BLaER1 treated with 17β-estradiol and CSF1 and Interleukin-3, amounts not matched to agents 10 nM and 100 nM (cell line): ENCODE measurements around the gene GAK.
"Not testable (repeated sequence)": the region's sequence is repeated elsewhere in the genome, so short reads cannot be mapped to it uniquely, and the experiment has no call there.

Experiments
- H3K27ac ChIP-seq, 11 experiments: shearing (Covaris generic); formaldehyde crosslinking; 2 replicates each; pipeline ENCODE4 v1.8.1; 2022
- H3K27me3 ChIP-seq, 11 experiments: shearing (Covaris generic); formaldehyde crosslinking; 2 replicates each; pipeline ENCODE4 v1.8.1; 2022
- H3K36me3 ChIP-seq, 11 experiments: shearing (Covaris generic); formaldehyde crosslinking; 2 replicates each; pipeline ENCODE4 v1.8.1; 2022
- H3K4me1 ChIP-seq, 10 experiments: shearing (Covaris generic); formaldehyde crosslinking; 2 replicates each; pipeline ENCODE4 v1.8.1; 2022
- H3K4me2 ChIP-seq, 11 experiments: shearing (Covaris generic); formaldehyde crosslinking; 2 replicates each; pipeline ENCODE4 v1.8.1; 2022
- H3K4me3 ChIP-seq, 10 experiments: shearing (Covaris generic); formaldehyde crosslinking; 2 replicates each; pipeline ENCODE4 v1.8.1; 2022
- H3K9ac ChIP-seq, 11 experiments: shearing (Covaris generic); formaldehyde crosslinking; 2 replicates each; pipeline ENCODE4 v1.8.1; 2022
- H3K9me3 ChIP-seq, 11 experiments: shearing (Covaris generic); formaldehyde crosslinking; replicated peaks in 1 of 11; 2 replicates each; pipeline ENCODE4 v1.8.1; 2022
- H4K20me1 ChIP-seq, 11 experiments: shearing (Covaris generic); formaldehyde crosslinking; 2 replicates each; pipeline ENCODE4 v1.8.1; 2022
- Cebpa-rat ChIP-seq, 11 experiments: shearing (Covaris generic); IDR thresholded peaks; 2 replicates each; pipeline ENCODE4 v1.8.1; 2022

Gene GAK

GRCh38 chr4:931960-932712 lies at the start of gene GAK, which contains the start of gene TMEM175:
Gene GAK, minus strand, starts transcription at chr4:932316. Its CDS starts 129 bp downstream, at chr4:932187.
Gene TMEM175, plus strand, starts transcription at chr4:932460. Its CDS starts 15,280 bp downstream, at chr4:947740.
- H3K4me1 ChIP-seq, result peaks cover 54 to 81% (median 73%) of the 10 kb centered on the region in 10 experiments
- peak within 1 kb of the TSS; percentile 84 to 96 (median 94) for H3K27ac ChIP-seq
- peak within 1 kb of the TSS; percentile 89 to 99 (median 96) for H3K9ac ChIP-seq
- peaks cover 0 to 17% (median 8%) of the 10 kb centered on the region in 11 experiments; a peak in 10 of 22 replicates for H3K36me3 ChIP-seq
- H3K4me2 ChIP-seq, result peak within 1 kb of the TSS; percentile 94 to 100 (median 97)
- no peaks in the 10 kb centered on the region for H3K9me3 ChIP-seq
- peak within 1 kb of the TSS; percentile 86 to 100 (median 100) for H3K4me3 ChIP-seq
- TF ChIP-seq Cebpa-rat (IDR thresholded peaks at IDR 0.05), result no peak
- H3K27me3 ChIP-seq, result no peaks in the 10 kb centered on the region
- peaks cover 38 to 52% (median 43%) of the 10 kb centered on the region in 11 experiments for H4K20me1 ChIP-seq

DNA sequence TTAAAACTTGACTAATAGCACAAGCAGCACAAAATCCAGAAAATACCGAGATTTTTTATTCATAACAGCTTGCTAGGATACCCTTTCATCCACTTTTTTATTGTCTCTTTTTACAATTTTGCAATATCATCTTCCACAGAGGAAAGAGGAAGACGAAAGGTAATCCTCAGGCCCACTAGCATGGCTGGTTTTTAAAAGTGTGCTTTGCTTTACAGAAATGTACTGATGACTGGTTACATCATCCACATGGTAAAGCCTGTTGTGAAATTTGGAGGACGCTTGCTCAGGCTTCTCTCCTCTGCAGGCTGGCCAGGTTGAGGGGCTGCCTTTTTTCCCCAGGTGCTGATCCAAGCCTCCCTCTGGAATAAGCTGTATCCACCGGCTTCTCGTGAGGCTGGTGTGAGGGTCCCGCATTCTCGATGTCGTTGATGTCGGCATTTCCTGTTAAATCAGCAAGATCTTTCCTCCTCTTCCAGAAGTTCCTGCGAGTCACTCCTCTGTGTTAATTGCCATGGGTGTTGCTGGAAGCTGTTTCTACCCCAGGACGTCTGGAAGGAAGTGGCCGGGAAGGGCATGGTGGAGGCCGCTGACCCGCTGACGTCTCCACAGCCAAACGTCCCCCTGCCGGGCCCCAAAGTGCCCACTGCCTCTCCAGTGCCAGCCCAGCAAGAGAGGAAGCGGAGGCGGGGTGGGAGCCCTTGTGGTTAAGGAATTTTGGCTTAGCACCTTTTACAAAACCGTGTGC lies 47.0 kb upstream of the GAK start:
- peak overlapping the region in 2 of 10 experiments; percentile 11 to 29; a peak in 1 of 20 replicates for H3K4me3 ChIP-seq
- peak overlapping the region in 8 of 11 experiments; percentile 30 to 93 (median 76); a peak in 15 of 22 replicates for H3K4me2 ChIP-seq
- peaks cover 6 to 12% (median 10%) of the 10 kb centered on the region in 11 experiments; a peak in 20 of 22 replicates for H3K9me3 ChIP-seq
- no peaks in the 10 kb centered on the region for H3K27me3 ChIP-seq
- TF ChIP-seq Cebpa-rat (IDR thresholded peaks at IDR 0.05), result peak in 4 of 11 experiments; percentile 11 to 55 (median 44); a peak in 3 of 22 replicates
- H3K9ac ChIP-seq, result peak overlapping the region in 4 of 11 experiments; percentile 5 to 52 (median 34); a peak in 6 of 22 replicates
- H4K20me1 ChIP-seq, result peaks cover 0 to 5% (median 0%) of the 10 kb centered on the region in 11 experiments; a peak in 1 of 22 replicates
- peak overlapping the region in 5 of 11 experiments; percentile 34 to 64 (median 55); a peak in 11 of 22 replicates for H3K27ac ChIP-seq
- H3K4me1 ChIP-seq, result peaks cover 0 to 45% (median 19%) of the 10 kb centered on the region in 10 experiments; a peak in 13 of 20 replicates
- H3K36me3 ChIP-seq, result no peaks in the 10 kb centered on the region

GRCh38 chr4:976016-976415 lies 43.9 kb upstream of the GAK start:
- H4K20me1 ChIP-seq, result peaks cover 17 to 24% (median 21%) of the 10 kb centered on the region in 11 experiments; a peak in 21 of 22 replicates
- H3K36me3 ChIP-seq, H3K27ac ChIP-seq, H3K9ac ChIP-seq, H3K27me3 ChIP-seq, H3K4me2 ChIP-seq, H3K4me3 ChIP-seq: not testable (repeated sequence)
- peaks cover 6 to 17% (median 15%) of the 10 kb centered on the region in 11 experiments; a peak in 20 of 22 replicates for H3K9me3 ChIP-seq
- peaks cover 18 to 60% (median 38%) of the 10 kb centered on the region in 10 experiments for H3K4me1 ChIP-seq

DNA sequence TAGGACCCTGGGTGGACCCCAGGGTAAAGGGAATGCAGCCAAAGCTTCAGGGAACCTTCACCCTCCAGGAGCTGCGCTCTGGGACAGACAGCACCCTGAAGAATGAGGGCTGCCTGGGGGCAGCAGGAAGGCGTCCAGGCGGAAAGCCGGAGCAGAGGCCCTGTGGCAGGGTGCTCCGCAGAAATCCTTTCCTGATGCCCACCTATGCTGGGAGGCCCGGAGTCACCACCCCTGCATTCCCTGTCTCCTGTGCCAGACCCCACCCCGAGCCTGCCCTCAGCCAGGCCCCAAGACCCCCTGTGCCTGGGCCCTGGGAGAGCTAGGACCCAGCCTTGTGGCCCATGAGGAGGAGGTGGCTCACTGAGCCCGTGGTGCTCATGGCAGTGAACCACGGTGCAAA lies 42.6 kb upstream of the GAK start:
- H3K4me3 ChIP-seq, result no peak overlapping the region
- H3K9me3 ChIP-seq, result peaks cover 6 to 17% (median 15%) of the 10 kb centered on the region in 11 experiments; a peak in 20 of 22 replicates
- TF ChIP-seq Cebpa-rat (IDR thresholded peaks at IDR 0.05), result no peak
- peaks cover 25 to 35% (median 33%) of the 10 kb centered on the region in 11 experiments; a peak in 21 of 22 replicates for H4K20me1 ChIP-seq
- H3K9ac ChIP-seq, result no peak overlapping the region
- H3K4me1 ChIP-seq, result peaks cover 20 to 59% (median 41%) of the 10 kb centered on the region in 10 experiments
- peaks cover 0 to 13% (median 0%) of the 10 kb centered on the region in 11 experiments; a peak in 5 of 22 replicates for H3K36me3 ChIP-seq
- no peak overlapping the region for H3K27ac ChIP-seq
- H3K27me3 ChIP-seq, result no peaks in the 10 kb centered on the region
- H3K4me2 ChIP-seq, result no peak overlapping the region

- H3K36me3 ChIP-seq, result peaks cover 0 to 19% (median 5%) of the 10 kb centered on the region in 11 experiments; a peak in 7 of 22 replicates
- TF ChIP-seq Cebpa-rat (IDR thresholded peaks at IDR 0.05), result no peak
- H3K27ac ChIP-seq, result peak within 1 kb of the TSS; percentile 54 to 83 (median 76)
- H4K20me1 ChIP-seq, result peaks cover 25 to 43% (median 40%) of the 10 kb centered on the region in 11 experiments
- peak within 1 kb of the TSS; percentile 80 to 93 (median 88) for H3K9ac ChIP-seq
- H3K4me2 ChIP-seq, result peak within 1 kb of the TSS; percentile 92 to 100 (median 100)
- peaks cover 28 to 54% (median 38%) of the 10 kb centered on the region in 10 experiments for H3K4me1 ChIP-seq
- H3K4me3 ChIP-seq, result peak within 1 kb of the TSS; percentile 79 to 99 (median 94)
- peaks cover 6 to 17% (median 15%) of the 10 kb centered on the region in 11 experiments; a peak in 20 of 22 replicates for H3K9me3 ChIP-seq
- H3K27me3 ChIP-seq, result no peaks in the 10 kb centered on the region
Observed at GRCh38 chr4:973431-974397, 41.6 kb upstream of the GAK start, which contains the start of gene DGKQ. Gene DGKQ, minus strand, starts transcription at chr4:973569. Its CDS starts 87 bp downstream, at chr4:973482.

GRCh38 chr4:972651-973424 lies 40.7 kb upstream of the GAK start:
- peak overlapping the region; percentile 79 to 99 (median 94) for H3K4me3 ChIP-seq
- H3K27me3 ChIP-seq, result no peaks in the 10 kb centered on the region
- peak overlapping the region; percentile 54 to 83 (median 76) for H3K27ac ChIP-seq
- peaks cover 29 to 51% (median 39%) of the 10 kb centered on the region in 10 experiments for H3K4me1 ChIP-seq
- peaks cover 25 to 48% (median 45%) of the 10 kb centered on the region in 11 experiments for H4K20me1 ChIP-seq
- H3K36me3 ChIP-seq, result peaks cover 0 to 24% (median 7%) of the 10 kb centered on the region in 11 experiments; a peak in 10 of 22 replicates
- peak overlapping the region; percentile 92 to 100 (median 100) for H3K4me2 ChIP-seq
- peaks cover 6 to 17% (median 15%) of the 10 kb centered on the region in 11 experiments; a peak in 20 of 22 replicates for H3K9me3 ChIP-seq
- no peak for TF ChIP-seq Cebpa-rat (IDR thresholded peaks at IDR 0.05)
- H3K9ac ChIP-seq, result peak overlapping the region; percentile 80 to 93 (median 88)
